GM18951 (cell line): Measurements from ENCODE around the gene NPSR1.
"Not testable (repeated sequence)": the region's sequence is repeated elsewhere in the genome, so short reads cannot be mapped to it uniquely, and the experiment has no call there.

Experiments used
- POLR2A ChIP-seq: IDR thresholded peaks from 4 replicates; pipeline ENCODE4 v1.6.1; 2011; ENCODE audit warnings: mild to moderate bottlenecking; ENCODE audit not compliant: insufficient read length, insufficient read depth; ENCODE audit errors: extremely low read depth
- in situ Hi-C: fragments of 300-500 bp; cut with MboI; formaldehyde crosslinking; loops from one replicate; pipeline ENCODE4 v1.12.0; 2022; ENCODE audit warnings: low sequenced_read_pairs, mixed read lengths, inconsistent platforms; ENCODE audit not compliant: unreplicated experiment

The NPSR1 gene

DNA sequence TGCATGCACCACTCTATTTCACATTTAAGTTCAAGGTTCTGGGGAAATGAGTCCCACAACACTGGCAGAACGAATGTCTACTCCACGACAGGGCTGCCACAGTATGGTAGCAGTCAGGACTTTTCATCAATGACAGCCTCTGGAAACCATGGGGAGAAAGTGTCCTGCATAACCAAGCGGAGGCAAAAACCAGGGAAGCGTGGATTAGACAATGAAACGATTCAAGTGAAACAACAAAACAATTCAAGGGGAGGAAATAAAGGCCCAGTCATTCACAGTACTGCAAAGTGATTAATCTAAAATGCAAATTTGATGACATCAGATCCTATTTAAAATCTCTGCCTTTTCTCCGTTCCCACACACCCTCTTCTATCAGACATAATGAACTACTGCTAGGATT, 211.0 kb downstream of the NPSR1 start:
- TF ChIP-seq POLR2A: no peak
- in situ Hi-C loops: no loop called here

DNA sequence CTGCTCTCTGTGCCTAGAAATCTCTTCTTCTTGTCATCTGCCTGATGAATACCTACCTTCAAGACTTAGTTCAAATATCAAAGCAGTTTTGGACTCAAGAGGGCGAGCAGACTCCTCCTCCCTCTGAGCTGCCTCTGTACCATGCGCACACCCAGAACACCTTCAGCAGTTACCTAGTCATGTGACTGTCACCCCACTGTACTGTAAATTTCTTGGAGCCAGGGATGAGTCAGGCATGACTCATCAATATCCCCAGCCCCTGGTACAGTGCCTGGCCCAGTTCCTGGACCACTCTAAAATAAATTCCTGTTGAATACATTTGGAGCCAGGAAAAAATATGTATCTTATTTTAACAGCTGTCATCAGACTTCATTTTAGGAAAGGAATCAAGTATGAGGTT, 212.0 kb downstream of the NPSR1 start:
- in situ Hi-C loops: not testable (repeated sequence)

DNA sequence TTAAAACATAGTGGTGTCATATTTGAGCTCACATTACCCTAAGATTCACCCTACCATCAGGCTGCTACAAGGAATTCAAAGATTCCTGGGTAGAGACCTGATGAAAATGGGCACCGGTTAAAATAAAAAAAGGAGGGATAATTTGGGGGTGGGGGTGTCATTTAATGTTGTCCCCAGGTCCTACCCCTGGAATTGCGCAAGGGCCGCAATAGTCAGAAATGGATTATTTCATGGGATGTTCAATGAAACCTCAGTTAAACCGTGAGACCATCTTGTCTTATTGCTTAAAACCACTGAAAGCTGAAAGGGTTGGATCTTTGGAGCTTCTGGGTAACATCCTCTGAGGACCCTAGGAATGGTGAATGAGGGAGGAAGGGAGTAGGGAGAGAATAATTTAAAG, 216.3 kb downstream of the NPSR1 start:
- in situ Hi-C loops: not testable (repeated sequence)

DNA sequence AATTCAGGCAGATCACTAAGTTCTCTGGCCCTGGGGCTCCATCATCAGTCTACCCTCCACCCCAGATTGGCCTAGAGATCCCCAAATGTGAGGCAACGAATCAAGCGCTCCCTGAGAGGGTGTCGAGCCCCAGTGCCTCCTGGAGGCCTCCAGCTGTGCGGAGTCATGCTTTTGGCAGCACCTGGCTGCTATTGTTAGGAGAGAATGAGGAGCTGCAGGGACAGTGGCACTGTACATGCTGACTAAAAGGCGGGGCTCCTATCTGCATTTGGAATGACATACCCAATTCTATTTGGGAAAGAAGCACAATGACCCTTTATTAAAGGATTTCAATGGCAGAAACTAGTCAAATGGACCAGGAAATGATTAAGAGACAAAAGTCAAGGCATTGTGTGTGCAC, 217.5 kb downstream of the NPSR1 start:
- in situ Hi-C loops: no loop called here
- no peak for TF ChIP-seq POLR2A

DNA sequence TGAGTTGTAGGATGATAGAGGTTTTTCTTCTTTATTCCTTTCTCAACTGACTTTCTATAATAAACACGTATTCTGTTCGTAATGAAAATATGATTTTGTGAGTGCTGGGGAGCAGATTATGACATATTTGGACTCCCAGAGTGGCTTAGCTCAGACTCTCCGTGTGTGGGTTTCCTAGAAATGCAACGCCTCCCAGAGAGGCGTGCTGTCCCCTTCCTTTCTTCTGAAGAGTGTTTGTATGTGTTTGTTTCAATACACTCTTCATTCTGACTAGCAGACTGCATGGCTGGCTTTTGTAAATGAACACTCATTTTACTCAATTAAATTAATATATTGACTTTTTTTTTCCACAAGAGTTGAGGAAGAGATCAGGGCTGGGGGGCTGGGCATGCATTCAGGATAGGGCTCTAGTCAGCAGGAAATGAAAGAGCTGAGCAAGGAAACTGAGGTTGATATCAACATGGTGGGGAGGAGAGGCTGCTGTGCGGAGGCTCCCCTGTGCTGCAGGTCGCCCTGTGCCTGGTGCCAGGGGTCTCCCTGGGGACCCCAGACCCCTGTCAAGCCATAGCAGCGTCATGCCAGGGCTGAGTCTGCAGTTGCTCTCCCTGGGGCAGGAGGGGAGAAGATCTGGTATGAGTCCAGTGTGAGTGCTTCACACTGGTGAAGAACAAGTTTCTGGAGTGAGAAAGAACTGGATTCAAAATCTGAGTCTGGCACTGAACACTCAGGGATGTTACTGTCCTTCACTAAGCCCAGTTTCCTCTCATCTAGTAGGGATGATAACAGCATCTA, 221.1 kb downstream of the NPSR1 start:
- in situ Hi-C loops: not testable (repeated sequence)

DNA sequence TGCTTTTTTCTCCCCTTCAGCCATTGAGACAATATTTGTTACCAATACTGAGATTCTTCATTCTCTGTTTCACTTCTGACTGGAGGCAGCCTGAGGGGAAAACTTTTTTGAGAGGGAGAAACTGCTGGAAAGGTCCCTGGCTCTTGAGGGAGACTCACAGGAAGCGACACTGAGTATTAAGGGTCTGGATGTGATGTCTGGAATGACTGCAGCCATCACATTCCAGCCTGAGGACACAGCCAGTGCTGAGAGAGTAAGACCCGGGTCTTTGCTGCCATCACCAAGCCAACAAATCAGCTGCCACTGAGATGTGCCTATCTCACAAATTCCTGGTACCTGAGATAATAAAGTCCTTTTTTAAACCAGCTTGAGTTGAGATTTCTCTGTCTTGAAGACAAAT, 221.9 kb downstream of the NPSR1 start:
- in situ Hi-C loops: no loop called here

DNA sequence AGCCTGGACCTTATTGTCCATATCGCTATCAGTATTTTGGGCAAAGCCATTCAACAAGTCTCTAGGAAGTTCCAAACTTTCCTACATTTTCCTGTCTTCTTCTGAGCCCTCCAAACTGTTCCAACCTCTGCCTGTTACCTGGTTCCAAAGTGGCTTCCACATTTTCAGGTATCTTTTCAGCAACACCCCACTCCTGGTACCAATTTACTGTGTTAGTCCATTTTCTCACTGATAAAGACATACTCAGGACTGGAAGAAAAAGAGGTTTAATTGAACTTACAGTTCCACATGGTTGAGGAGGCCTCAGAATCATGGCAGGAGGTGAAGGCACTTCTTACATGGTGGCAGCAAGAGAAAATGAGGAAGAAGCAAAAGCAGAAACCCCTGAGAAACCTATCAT, 225.8 kb downstream of the NPSR1 start:
- in situ Hi-C loops: not testable (repeated sequence)

More for the DNA sequence above, 221.9 kb downstream of the NPSR1 start:
- no peak for TF ChIP-seq POLR2A

DNA sequence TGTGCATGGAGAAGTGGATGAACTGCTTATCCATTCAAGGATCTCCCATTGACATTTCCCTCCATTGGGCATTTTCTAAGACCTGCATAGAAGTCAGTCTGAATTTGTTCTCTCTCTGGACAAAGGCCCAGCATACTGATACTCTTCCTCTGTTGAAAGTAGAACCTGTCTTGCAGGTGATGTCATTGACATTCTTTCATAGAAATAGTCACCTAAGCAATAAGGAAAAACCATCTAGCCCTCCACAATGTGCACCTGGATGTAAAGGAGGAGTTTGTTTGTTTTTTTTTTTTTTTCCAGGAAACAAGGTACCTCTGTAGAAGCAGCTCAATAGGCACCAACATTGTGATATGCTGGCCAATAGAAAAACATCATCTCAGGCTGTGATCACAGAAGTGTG, 228.8 kb downstream of the NPSR1 start:
- TF ChIP-seq POLR2A: no peak
- in situ Hi-C loops: no loop called here

DNA sequence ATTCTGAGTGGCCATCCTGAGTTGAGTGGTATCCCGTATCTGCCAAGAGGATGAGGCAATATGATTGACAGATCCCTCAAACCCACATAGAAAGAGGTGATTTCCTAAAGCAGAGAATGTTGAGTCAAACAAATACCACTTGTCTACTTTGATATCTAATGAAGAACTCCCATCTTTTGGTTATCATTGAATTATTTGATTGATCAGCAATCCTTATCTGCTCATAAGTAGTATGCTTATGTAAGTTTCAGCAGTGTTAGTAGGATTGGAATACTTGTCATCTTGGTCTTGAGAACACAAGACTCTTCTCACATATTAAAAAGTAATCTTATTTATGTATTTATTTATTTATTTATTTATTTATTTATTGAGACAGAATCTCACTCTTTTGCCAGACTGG, 231.9 kb downstream of the NPSR1 start:
- in situ Hi-C loops: no loop called here
- no peak for TF ChIP-seq POLR2A

DNA sequence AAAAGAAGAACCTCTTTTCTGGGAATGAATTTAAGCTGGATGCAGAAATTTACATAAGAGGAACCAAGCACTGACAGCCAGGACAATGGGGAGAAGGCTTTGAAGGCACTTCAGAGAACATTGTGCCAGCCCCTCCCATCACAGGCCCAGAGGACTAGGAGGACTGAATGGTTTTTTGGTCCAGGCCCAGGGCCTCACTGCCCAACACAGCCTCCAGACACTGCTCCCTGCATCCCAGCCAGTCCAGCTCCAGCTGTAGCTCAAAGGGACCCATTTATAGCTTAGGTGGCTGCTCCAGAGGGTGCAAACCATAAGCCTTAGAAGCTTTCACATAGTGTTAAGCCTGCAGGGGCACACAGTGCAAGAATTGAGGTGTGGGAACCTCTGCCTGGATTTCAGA, 237.2 kb downstream of the NPSR1 start:
- in situ Hi-C loops: no loop called here
- TF ChIP-seq POLR2A: no peak
